ENCODE data around the gene XRN1.

Gene XRN1

GRCh38 chr3:142272200-142272891 lies 175.5 kb downstream of the XRN1 start:
- Histone ChIP-seq H3K36me3 (ENCODE audit: control insufficient read depth, insufficient read depth, low read length) (no peaks in the 10 kb centered on the region), H3K4me1 (ENCODE audit: control insufficient read depth, insufficient read depth, low read length) (no peaks in the 10 kb centered on the region), H3K27me3 (ENCODE audit: control insufficient read depth, insufficient read depth, low read length) (no peaks in the 10 kb centered on the region), H3K4me3 (ENCODE audit: low read length) (no peak overlapping the region), H3K27ac (ENCODE audit: low read length) (no peak overlapping the region), H3K9me3 (ENCODE audit: control insufficient read depth, insufficient read depth, low read length) (no peaks in the 10 kb centered on the region)
- no CpG with 5 or more reads among the region's 8 CpGs for WGBS (ENCODE audit: insufficient coverage, insufficient read length)
- no peak for DNase-seq (ENCODE audit: low read depth, low spot score)

GRCh38 chr3:142270407-142270806 lies 177.4 kb downstream of the XRN1 start:
- Histone ChIP-seq H3K4me3 (ENCODE audit: low read length) (no peak overlapping the region), H3K4me1 (ENCODE audit: control insufficient read depth, insufficient read depth, low read length) (no peaks in the 10 kb centered on the region), H3K27me3 (ENCODE audit: control insufficient read depth, insufficient read depth, low read length) (no peaks in the 10 kb centered on the region), H3K27ac (ENCODE audit: low read length) (no peak overlapping the region), H3K9me3 (ENCODE audit: control insufficient read depth, insufficient read depth, low read length) (no peaks in the 10 kb centered on the region), H3K36me3 (ENCODE audit: control insufficient read depth, insufficient read depth, low read length) (no peaks in the 10 kb centered on the region)
- WGBS (ENCODE audit: insufficient coverage, insufficient read length), result no CpG with 5 or more reads among the region's 3 CpGs
- no peak for DNase-seq (ENCODE audit: low read depth, low spot score)

GRCh38 chr3:142269767-142270166 lies 178.1 kb downstream of the XRN1 start:
- H3K4me1 ChIP-seq (ENCODE audit: control insufficient read depth, insufficient read depth, low read length), result no peaks in the 10 kb centered on the region
- no peaks in the 10 kb centered on the region for H3K36me3 ChIP-seq (ENCODE audit: control insufficient read depth, insufficient read depth, low read length)
- DNase-seq (ENCODE audit: low read depth, low spot score), result no peak
- no peaks in the 10 kb centered on the region for H3K9me3 ChIP-seq (ENCODE audit: control insufficient read depth, insufficient read depth, low read length)
- no peak overlapping the region for H3K4me3 ChIP-seq (ENCODE audit: low read length)
- WGBS (ENCODE audit: insufficient coverage, insufficient read length), result no CpG with 5 or more reads among the region's 1 CpG
- no peak overlapping the region for H3K27ac ChIP-seq (ENCODE audit: low read length)
- no peaks in the 10 kb centered on the region for H3K27me3 ChIP-seq (ENCODE audit: control insufficient read depth, insufficient read depth, low read length)

GRCh38 chr3:142268426-142268825 lies 179.4 kb downstream of the XRN1 start:
- Histone ChIP-seq H3K4me3 (ENCODE audit: low read length) (no peak overlapping the region), H3K4me1 (ENCODE audit: control insufficient read depth, insufficient read depth, low read length) (no peaks in the 10 kb centered on the region), H3K27ac (ENCODE audit: low read length) (no peak overlapping the region), H3K36me3 (ENCODE audit: control insufficient read depth, insufficient read depth, low read length) (no peaks in the 10 kb centered on the region), H3K27me3 (ENCODE audit: control insufficient read depth, insufficient read depth, low read length) (no peaks in the 10 kb centered on the region), H3K9me3 (ENCODE audit: control insufficient read depth, insufficient read depth, low read length) (no peaks in the 10 kb centered on the region)
- no peak for DNase-seq (ENCODE audit: low read depth, low spot score)
- no CpG with 5 or more reads among the region's 4 CpGs for WGBS (ENCODE audit: insufficient coverage, insufficient read length)

GRCh38 chr3:142267269-142267668 lies 180.6 kb downstream of the XRN1 start:
- Histone ChIP-seq H3K4me1 (ENCODE audit: control insufficient read depth, insufficient read depth, low read length) (no peaks in the 10 kb centered on the region), H3K36me3 (ENCODE audit: control insufficient read depth, insufficient read depth, low read length) (no peaks in the 10 kb centered on the region), H3K4me3 (ENCODE audit: low read length) (no peak overlapping the region), H3K9me3 (ENCODE audit: control insufficient read depth, insufficient read depth, low read length) (no peaks in the 10 kb centered on the region), H3K27ac (ENCODE audit: low read length) (no peak overlapping the region), H3K27me3 (ENCODE audit: control insufficient read depth, insufficient read depth, low read length) (no peaks in the 10 kb centered on the region)
- WGBS (ENCODE audit: insufficient coverage, insufficient read length), result no CpG with 5 or more reads among the region's 2 CpGs
- DNase-seq (ENCODE audit: low read depth, low spot score), result no peak

- H3K36me3 ChIP-seq (ENCODE audit: control insufficient read depth, insufficient read depth, low read length), result no peaks in the 10 kb centered on the region
- no peaks in the 10 kb centered on the region for H3K27me3 ChIP-seq (ENCODE audit: control insufficient read depth, insufficient read depth, low read length)
- DNase-seq (ENCODE audit: low read depth, low spot score), result no peak
- WGBS (ENCODE audit: insufficient coverage, insufficient read length), result no CpG with 5 or more reads among the region's 2 CpGs
- H3K4me3 ChIP-seq (ENCODE audit: low read length), result no peak overlapping the region
- H3K9me3 ChIP-seq (ENCODE audit: control insufficient read depth, insufficient read depth, low read length), result no peaks in the 10 kb centered on the region
- H3K4me1 ChIP-seq (ENCODE audit: control insufficient read depth, insufficient read depth, low read length), result no peaks in the 10 kb centered on the region
- H3K27ac ChIP-seq (ENCODE audit: low read length), result no peak overlapping the region
Observed at GRCh38 chr3:142263112-142263511, 184.7 kb downstream of the XRN1 start.

GRCh38 chr3:142259359-142259758 lies 188.5 kb downstream of the XRN1 start:
- H3K4me1 ChIP-seq (ENCODE audit: control insufficient read depth, insufficient read depth, low read length), result no peaks in the 10 kb centered on the region
- no CpG with 5 or more reads among the region's 3 CpGs for WGBS (ENCODE audit: insufficient coverage, insufficient read length)
- no peak overlapping the region for H3K27ac ChIP-seq (ENCODE audit: low read length)
- H3K36me3 ChIP-seq (ENCODE audit: control insufficient read depth, insufficient read depth, low read length), result no peaks in the 10 kb centered on the region
- H3K27me3 ChIP-seq (ENCODE audit: control insufficient read depth, insufficient read depth, low read length), result no peaks in the 10 kb centered on the region
- no peak for DNase-seq (ENCODE audit: low read depth, low spot score)
- no peak overlapping the region for H3K4me3 ChIP-seq (ENCODE audit: low read length)
- H3K9me3 ChIP-seq (ENCODE audit: control insufficient read depth, insufficient read depth, low read length), result no peaks in the 10 kb centered on the region

- Histone ChIP-seq H3K36me3 (ENCODE audit: control insufficient read depth, insufficient read depth, low read length) (no peaks in the 10 kb centered on the region), H3K27me3 (ENCODE audit: control insufficient read depth, insufficient read depth, low read length) (no peaks in the 10 kb centered on the region), H3K4me1 (ENCODE audit: control insufficient read depth, insufficient read depth, low read length) (no peaks in the 10 kb centered on the region), H3K27ac (ENCODE audit: low read length) (no peak overlapping the region), H3K4me3 (ENCODE audit: low read length) (no peak overlapping the region), H3K9me3 (ENCODE audit: control insufficient read depth, insufficient read depth, low read length) (no peaks in the 10 kb centered on the region)
- no CpG with 5 or more reads among the region's 12 CpGs for WGBS (ENCODE audit: insufficient coverage, insufficient read length)
- DNase-seq (ENCODE audit: low read depth, low spot score), result no peak
Observed at GRCh38 chr3:142256712-142257333, 191.0 kb downstream of the XRN1 start.

All from iPS DF 6.9 (cell line).